SIG-M5 (cell line): ENCODE data around the gene B4GALT6.

ENCODE experiments used
- DNase-seq: peaks from one replicate; lab custom pipeline; 2025; lab: John Stamatoyannopoulos, UW

Gene B4GALT6

GRCh38 chr18:31595121-31595771, 89.1 kb downstream of the B4GALT6 start:
- no peak for DNase-seq

- DNase-seq = no peak
These were observed 91.7 kb downstream of the B4GALT6 start for GRCh38 chr18:31592506-31593157.

- no peak for DNase-seq
These were observed 92.8 kb downstream of the B4GALT6 start, which contains the start of gene TTR for GRCh38 chr18:31591628-31592027. TSS of gene TTR (plus strand) at chr18:31591877. CDS start at chr18:31591903, 26 bp downstream.

GRCh38 chr18:31591113-31591512, 93.3 kb downstream of the B4GALT6 start:
- no peak for DNase-seq

- DNase-seq = no peak
These were observed 93.8 kb downstream of the B4GALT6 start for GRCh38 chr18:31590570-31590969.

- no peak for DNase-seq
These were observed 96.9 kb downstream of the B4GALT6 start for GRCh38 chr18:31587529-31587928.

GRCh38 chr18:31586616-31587015, 97.8 kb downstream of the B4GALT6 start:
- no peak for DNase-seq

- DNase-seq = no peak
These were observed 98.4 kb downstream of the B4GALT6 start for GRCh38 chr18:31585991-31586390.

GRCh38 chr18:31583185-31583854, 101.1 kb downstream of the B4GALT6 start:
- no peak for DNase-seq

GRCh38 chr18:31581498-31582197, 102.7 kb downstream of the B4GALT6 start:
- DNase-seq = no peak

- no peak for DNase-seq
These were observed 105.0 kb downstream of the B4GALT6 start for GRCh38 chr18:31579375-31579774.

GRCh38 chr18:31578126-31578525, 106.3 kb downstream of the B4GALT6 start:
- no peak for DNase-seq

GRCh38 chr18:31577195-31577594, 107.2 kb downstream of the B4GALT6 start:
- DNase-seq = no peak

- DNase-seq = no peak
These were observed 107.7 kb downstream of the B4GALT6 start for GRCh38 chr18:31576670-31577069.

GRCh38 chr18:31575515-31576257, 108.7 kb downstream of the B4GALT6 start:
- no peak for DNase-seq

GRCh38 chr18:31574359-31574758, 110.0 kb downstream of the B4GALT6 start:
- DNase-seq = peak; percentile 22
